ENCODE data around the gene OGFR. TPM values are rescaled to one million over a fixed set of nuclear protein-coding genes. Genes with fewer than 3 reads are reported as not detected.

Gene OGFR
- total RNA-seq, 1 experiment from 2014 or later: 73.6 TPM

DNA sequence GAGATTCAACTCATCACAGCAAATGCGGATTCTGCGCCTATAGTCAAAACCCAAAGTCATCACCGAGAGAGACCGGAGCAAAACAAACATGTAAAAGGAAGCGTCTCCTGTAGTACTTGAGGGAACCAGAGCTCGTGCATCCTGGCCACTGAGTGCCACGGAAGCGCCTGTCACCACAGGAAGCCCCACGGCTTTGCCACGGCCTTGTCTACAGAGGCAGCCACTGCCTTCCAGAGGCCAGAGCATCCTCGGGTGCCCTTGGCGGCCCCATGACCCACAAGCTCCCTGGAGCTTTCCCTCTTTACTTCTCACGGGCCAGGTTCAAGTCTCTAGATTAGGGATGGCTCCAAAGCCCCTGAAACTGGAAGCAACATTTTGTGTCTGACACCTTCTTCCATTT lies 49.5 kb downstream of the OGFR start:
- Histone ChIP-seq H3K36me3 (ENCODE audit: control insufficient read depth in 1 of 2, insufficient read depth in 2 of 2, low read length in 2 of 2) (peaks cover 21 to 44% of the 10 kb centered on the region in 2 experiments; a peak in 3 of 4 replicates), H4K20me1 (ENCODE audit: insufficient read depth) (no peaks in the 10 kb centered on the region), H3K9ac (ENCODE audit: low read length) (no peak overlapping the region), H3K4me1 (ENCODE audit: control insufficient read depth in 1 of 2, insufficient read depth in 2 of 2, low read length in 2 of 2) (no peaks in the 10 kb centered on the region), H3K4me2 (ENCODE audit: low read length) (no peak overlapping the region), H3K79me2 (ENCODE audit: insufficient read depth, low read length) (peaks cover 18% of the 10 kb centered on the region), H3K9me3 (ENCODE audit: control insufficient read depth in 1 of 2, insufficient read depth in 1 of 2, low read depth in 1 of 2, low read length in 2 of 2) (no peaks in the 10 kb centered on the region), H3K9me2 (ENCODE audit: insufficient read depth) (no peaks in the 10 kb centered on the region), H3K4me3 (replicated peaks in 1 of 2; ENCODE audit: low read depth in 1 of 2, low read length in 2 of 2) (no peak overlapping the region), H3K27ac (ENCODE audit: low read depth, low read length) (no peak overlapping the region), H3K27me3 (ENCODE audit: insufficient read depth, low read length) (no peaks in the 10 kb centered on the region), H2AFZ (ENCODE audit: low read depth, low read length, poor library complexity, severe bottlenecking) (no peak overlapping the region)
- ChIA-PET RAD21 (ENCODE audit: low non-redundant PET in 1 of 2, low total read pairs in 2 of 2, uncharacterized antibody in 2 of 2, unreplicated experiment in 2 of 2) (no interaction called here), CTCF (no interaction called here), POLR2A (no interaction called here)
- no peak for ATAC-seq
- TF ChIP-seq ZNF274 (IDR thresholded peaks at IDR 0.05; ENCODE audit: low read depth, low read length) (no peak), SIN3A (IDR thresholded peaks at IDR 0.05; ENCODE audit: low read depth) (no peak), EZH2 (IDR thresholded peaks at IDR 0.05) (no peak), POLR2A (IDR thresholded peaks at IDR 0.05; ENCODE audit: borderline replicate concordance, extremely low read depth, insufficient read depth, insufficient read length) (no peak), SP1 (IDR thresholded peaks at IDR 0.05; ENCODE audit: low read depth) (no peak), SRF (IDR thresholded peaks at IDR 0.05; ENCODE audit: low read depth) (no peak), TCF7L2 (IDR thresholded peaks at IDR 0.05; ENCODE audit: borderline replicate concordance, extremely low read depth, insufficient read depth, insufficient read length) (no peak), CEBPB (IDR thresholded peaks at IDR 0.05; ENCODE audit: low read depth) (no peak), ZFX (IDR thresholded peaks at IDR 0.05) (no peak), ELF1 (IDR thresholded peaks at IDR 0.05; ENCODE audit: borderline replicate concordance, low read depth) (no peak), EZH2phosphoT487 (IDR thresholded peaks at IDR 0.05; ENCODE audit: borderline replicate concordance) (no peak), FOSL1 (IDR thresholded peaks at IDR 0.05; ENCODE audit: low read depth) (no peak)
- TF ChIP-seq, protein P1, sequence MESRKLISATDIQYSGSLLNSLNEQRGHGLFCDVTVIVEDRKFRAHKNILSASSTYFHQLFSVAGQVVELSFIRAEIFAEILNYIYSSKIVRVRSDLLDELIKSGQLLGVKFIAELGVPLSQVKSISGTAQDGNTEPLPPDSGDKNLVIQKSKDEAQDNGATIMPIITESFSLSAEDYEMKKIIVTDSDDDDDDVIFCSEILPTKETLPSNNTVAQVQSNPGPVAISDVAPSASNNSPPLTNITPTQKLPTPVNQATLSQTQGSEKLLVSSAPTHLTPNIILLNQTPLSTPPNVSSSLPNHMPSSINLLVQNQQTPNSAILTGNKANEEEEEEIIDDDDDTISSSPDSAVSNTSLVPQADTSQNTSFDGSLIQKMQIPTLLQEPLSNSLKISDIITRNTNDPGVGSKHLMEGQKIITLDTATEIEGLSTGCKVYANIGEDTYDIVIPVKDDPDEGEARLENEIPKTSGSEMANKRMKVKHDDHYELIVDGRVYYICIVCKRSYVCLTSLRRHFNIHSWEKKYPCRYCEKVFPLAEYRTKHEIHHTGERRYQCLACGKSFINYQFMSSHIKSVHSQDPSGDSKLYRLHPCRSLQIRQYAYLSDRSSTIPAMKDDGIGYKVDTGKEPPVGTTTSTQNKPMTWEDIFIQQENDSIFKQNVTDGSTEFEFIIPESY (IDR thresholded peaks at IDR 0.05; ENCODE audit: extremely low read depth, insufficient replicate concordance, low read length): no peak
- intact Hi-C loops (cut with micrococcal nuclease): no loop called here
- BruUV-seq (replicated peaks): no TSS peak
- no peak for DNase-seq (ENCODE audit: low read depth, low spot score)

Data from HCT116 (cell line).